A673 (cell line): ENCODE data around the gene PID1.

Source experiments
- CTCF ChIP-seq: fragments of 300-800, 200-600 bp; sonication (generic); conservative IDR thresholded peaks from 2 replicates; pipeline ENCODE4 v1.5.1; 2017; ENCODE audit warnings: low read depth, mild to moderate bottlenecking, antibody characterized with exemption, low read length, moderate library complexity, mixed read lengths
- EZH2 ChIP-seq: fragments of 200-600 bp; sonication (generic); IDR thresholded peaks from 2 replicates; pipeline ENCODE4 v1.6.1; 2017; ENCODE audit warnings: borderline replicate concordance, low read depth, mild to moderate bottlenecking, mixed read lengths, antibody characterized with exemption, low read length; ENCODE audit not compliant: poor library complexity, severe bottlenecking

DNA sequence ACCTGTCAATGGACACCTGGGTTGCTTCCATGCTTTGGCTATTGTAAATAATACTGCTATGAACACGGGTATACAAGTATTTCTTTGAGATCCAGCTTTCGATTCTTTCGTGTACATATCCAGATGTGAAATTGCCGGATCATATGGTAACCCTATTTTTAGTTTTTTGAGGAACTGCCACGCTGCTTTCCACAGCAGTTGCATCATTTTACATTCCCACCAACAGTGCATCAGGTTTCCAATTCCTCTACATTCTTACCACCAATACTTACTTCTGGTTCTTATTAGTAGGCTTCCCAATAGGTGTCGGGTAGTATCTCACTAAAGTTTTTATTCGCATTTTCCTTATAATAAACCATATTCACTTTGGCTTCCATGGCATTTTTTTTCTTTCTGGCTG lies 69.6 kb downstream of the PID1 start:
- TF ChIP-seq CTCF (no peak), EZH2 (no peak)
